Parathyroid adenoma (tissue), 2 donors: ENCODE data around the gene VSTM2L.

Experiments
- H2AFZ ChIP-seq: fragments of 300-600 bp; sonication (generic); one replicate; pipeline ENCODE4 v1.7.0; 2017; ENCODE audit warnings: antibody characterized with exemption, mild to moderate bottlenecking
- H3K27ac ChIP-seq: fragments of 300-600 bp; sonication (generic); one replicate; pipeline ENCODE4 v1.7.0; 2017
- H3K27me3 ChIP-seq: fragments of 300-600 bp; sonication (generic); one replicate; pipeline ENCODE4 v1.7.0; 2017; ENCODE audit warnings: low read length; ENCODE audit not compliant: control insufficient read depth, insufficient read depth
- H3K36me3 ChIP-seq: fragments of 300-600 bp; sonication (generic); one replicate; pipeline ENCODE4 v1.7.0; 2017; ENCODE audit warnings: low read length; ENCODE audit not compliant: control insufficient read depth, insufficient read depth
- H3K4me1 ChIP-seq: fragments of 300-600 bp; sonication (generic); one replicate; pipeline ENCODE4 v1.7.0; 2017; ENCODE audit warnings: control low read depth
- H3K4me2 ChIP-seq: fragments of 300-600 bp; sonication (generic); one replicate; pipeline ENCODE4 v1.7.0; 2017; ENCODE audit warnings: low read length
- H3K4me3 ChIP-seq: fragments of 300-600 bp; sonication (generic); one replicate; pipeline ENCODE4 v1.7.0; 2017; ENCODE audit warnings: low read depth, low read length
- H3K79me2 ChIP-seq: fragments of 300-600 bp; sonication (generic); one replicate; pipeline ENCODE4 v1.7.0; 2017; ENCODE audit warnings: control low read depth
- H3K9ac ChIP-seq: fragments of 300-600 bp; sonication (generic); one replicate; pipeline ENCODE4 v1.7.0; 2017; ENCODE audit warnings: mild to moderate bottlenecking
- H3K9me3 ChIP-seq: fragments of 300-600 bp; sonication (generic); one replicate; pipeline ENCODE4 v1.7.0; 2017; ENCODE audit warnings: low read length; ENCODE audit not compliant: control insufficient read depth
- TF ChIP-seq, protein P1 (sequence below): fragments of 300-600 bp; sonication (generic); IDR thresholded peaks from one replicate; pipeline ENCODE4 v1.7.0; 2017; ENCODE audit warnings: antibody characterized with exemption, mild to moderate bottlenecking
- donor health status: primary hyperparathyroidism.

The VSTM2L gene

DNA sequence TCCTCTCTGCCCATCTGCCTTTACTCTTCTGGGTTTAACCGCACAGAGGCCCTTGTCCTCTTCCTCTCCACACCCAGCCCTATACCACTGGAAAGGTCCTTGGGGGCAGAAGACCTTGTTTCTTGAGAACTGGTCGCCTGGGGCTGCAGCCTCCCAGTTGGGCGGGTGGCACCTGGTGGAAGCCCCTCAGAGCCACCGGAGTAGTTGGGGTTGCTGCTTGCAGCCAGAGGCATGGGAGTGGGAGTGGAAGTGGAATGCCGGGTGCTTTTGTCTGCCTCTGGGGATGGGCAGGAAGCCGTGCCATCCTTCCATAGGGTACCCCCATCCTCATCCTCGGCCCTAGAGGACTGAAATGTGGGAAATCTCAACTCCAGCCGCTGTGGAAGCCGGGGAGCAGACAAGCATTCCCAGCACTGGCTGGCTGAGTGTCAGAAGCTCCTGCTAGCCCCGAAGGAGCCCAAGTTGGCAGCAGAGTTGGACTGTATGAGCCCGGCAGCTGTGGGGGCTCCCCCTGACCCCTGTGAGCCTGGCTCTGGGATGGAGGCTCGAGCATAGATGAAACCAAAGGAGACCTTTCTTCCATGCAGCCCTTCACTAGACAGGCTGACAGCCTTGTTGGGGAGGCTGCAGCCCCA, 1.2 kb downstream of the VSTM2L start:
- no peak overlapping the region for H3K9ac ChIP-seq
- H3K4me1 ChIP-seq, result no peaks in the 10 kb centered on the region
- TF ChIP-seq, protein P1, sequence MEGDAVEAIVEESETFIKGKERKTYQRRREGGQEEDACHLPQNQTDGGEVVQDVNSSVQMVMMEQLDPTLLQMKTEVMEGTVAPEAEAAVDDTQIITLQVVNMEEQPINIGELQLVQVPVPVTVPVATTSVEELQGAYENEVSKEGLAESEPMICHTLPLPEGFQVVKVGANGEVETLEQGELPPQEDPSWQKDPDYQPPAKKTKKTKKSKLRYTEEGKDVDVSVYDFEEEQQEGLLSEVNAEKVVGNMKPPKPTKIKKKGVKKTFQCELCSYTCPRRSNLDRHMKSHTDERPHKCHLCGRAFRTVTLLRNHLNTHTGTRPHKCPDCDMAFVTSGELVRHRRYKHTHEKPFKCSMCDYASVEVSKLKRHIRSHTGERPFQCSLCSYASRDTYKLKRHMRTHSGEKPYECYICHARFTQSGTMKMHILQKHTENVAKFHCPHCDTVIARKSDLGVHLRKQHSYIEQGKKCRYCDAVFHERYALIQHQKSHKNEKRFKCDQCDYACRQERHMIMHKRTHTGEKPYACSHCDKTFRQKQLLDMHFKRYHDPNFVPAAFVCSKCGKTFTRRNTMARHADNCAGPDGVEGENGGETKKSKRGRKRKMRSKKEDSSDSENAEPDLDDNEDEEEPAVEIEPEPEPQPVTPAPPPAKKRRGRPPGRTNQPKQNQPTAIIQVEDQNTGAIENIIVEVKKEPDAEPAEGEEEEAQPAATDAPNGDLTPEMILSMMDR, result no peak
- H3K9me3 ChIP-seq, result no peaks in the 10 kb centered on the region
- no peak overlapping the region for H2AFZ ChIP-seq
- no peaks in the 10 kb centered on the region for H3K79me2 ChIP-seq
- no peak overlapping the region for H3K4me2 ChIP-seq
- H3K27ac ChIP-seq, result no peak overlapping the region
- H3K27me3 ChIP-seq, result no peaks in the 10 kb centered on the region
- H3K36me3 ChIP-seq, result no peaks in the 10 kb centered on the region
- no peak overlapping the region for H3K4me3 ChIP-seq

DNA sequence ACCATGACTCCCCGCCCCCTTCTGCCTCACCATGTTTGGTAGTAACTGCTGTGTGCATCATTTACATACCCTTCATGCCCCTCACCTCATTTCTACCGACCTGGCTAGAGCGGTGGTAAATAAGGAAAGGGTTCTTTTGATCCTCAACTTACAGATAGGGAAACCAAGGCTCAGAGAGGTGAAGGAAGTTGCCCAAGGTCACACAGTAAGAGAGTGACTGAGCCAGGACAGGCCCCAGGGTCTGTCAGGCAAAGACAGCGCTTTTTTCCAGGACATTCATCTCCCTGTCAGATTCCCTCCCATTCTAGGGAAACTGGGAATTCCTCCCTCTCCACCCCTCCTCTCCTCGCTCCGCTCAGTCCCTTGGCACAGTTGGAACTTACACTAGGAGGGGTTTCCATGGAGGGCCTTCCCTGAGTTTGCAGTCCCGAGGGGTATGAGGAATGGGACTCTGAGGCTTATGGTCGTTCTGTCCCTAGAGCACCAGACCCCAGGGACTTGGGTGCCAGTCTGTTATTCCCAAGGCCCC, 2.0 kb downstream of the VSTM2L start:
- H3K4me3 ChIP-seq, result no peak overlapping the region
- no peak overlapping the region for H3K9ac ChIP-seq
- TF ChIP-seq, protein P1, result no peak
- H3K9me3 ChIP-seq, result no peaks in the 10 kb centered on the region
- no peaks in the 10 kb centered on the region for H3K27me3 ChIP-seq
- no peak overlapping the region for H2AFZ ChIP-seq
- H3K36me3 ChIP-seq, result no peaks in the 10 kb centered on the region
- no peaks in the 10 kb centered on the region for H3K4me1 ChIP-seq
- H3K4me2 ChIP-seq, result no peak overlapping the region
- no peak overlapping the region for H3K27ac ChIP-seq
- no peaks in the 10 kb centered on the region for H3K79me2 ChIP-seq

DNA sequence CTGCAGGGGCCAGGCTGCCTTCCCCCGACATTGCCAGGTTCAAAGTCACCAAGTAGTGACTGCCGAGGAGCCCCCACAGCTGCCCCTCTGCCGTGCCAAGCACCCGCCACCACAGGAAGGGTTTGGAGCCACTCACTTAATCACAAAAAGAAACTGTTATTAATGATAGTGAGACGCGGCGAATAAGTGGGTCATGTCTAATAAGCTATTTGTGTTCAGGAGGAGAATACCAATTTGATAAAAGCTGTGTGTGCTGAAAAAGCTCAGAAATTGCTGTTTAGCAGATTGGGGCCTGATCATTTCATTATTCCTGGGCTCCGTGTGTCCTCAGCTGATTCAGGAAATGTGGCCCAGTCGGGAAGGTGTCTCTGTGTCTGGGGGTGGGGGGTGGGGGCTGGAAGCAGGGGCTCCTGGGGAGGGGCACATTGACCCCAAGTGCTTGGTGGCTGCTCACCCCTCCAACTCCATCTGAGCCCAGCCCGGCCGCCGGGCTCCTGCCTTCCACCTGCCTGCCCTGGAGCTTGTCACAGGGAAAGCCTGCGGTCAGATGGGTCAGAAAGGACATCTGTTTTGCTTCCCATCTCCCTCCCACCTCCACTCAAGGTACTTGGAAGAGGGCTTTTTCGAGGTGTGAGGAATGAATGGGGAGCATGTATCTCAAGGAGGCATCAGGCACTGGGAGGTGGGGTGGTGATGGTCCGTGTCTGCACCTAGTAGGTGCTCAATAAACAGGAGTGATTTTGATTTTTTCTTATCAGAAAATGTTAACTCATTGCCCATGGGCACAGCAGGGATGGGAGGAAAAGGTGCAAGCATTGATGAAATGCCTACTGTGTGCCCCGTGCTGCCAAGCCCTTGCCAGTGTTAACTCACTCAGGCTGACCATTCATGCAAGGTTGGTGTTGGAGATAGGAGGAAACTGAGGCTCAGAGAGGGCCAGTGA, 3.0 kb downstream of the VSTM2L start:
- no peaks in the 10 kb centered on the region for H3K27me3 ChIP-seq
- no peak overlapping the region for H3K27ac ChIP-seq
- H3K4me2 ChIP-seq, result no peak overlapping the region
- no peaks in the 10 kb centered on the region for H3K9me3 ChIP-seq
- H3K36me3 ChIP-seq, result no peaks in the 10 kb centered on the region
- no peak overlapping the region for H3K4me3 ChIP-seq
- H2AFZ ChIP-seq, result no peak overlapping the region
- H3K4me1 ChIP-seq, result no peaks in the 10 kb centered on the region
- H3K79me2 ChIP-seq, result no peaks in the 10 kb centered on the region
- no peak overlapping the region for H3K9ac ChIP-seq
- TF ChIP-seq, protein P1, result no peak

DNA sequence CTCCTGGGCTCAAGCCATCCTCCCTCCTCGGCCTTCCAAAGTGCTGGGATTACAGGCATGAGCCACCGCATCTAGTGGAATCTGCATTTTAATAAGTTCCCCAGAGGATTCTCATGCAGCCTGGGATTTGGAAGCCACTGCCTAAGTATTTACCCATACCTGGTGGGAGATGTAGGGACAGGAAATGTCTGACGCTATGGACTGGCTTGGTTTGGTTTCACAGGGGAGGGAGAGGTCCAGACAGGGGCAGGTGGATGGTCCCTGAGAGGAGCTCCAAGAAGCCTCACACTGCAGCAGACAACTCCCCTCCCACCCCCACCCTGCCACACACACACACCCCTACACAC, 4.4 kb downstream of the VSTM2L start:
- no peaks in the 10 kb centered on the region for H3K36me3 ChIP-seq
- no peaks in the 10 kb centered on the region for H3K9me3 ChIP-seq
- TF ChIP-seq, protein P1, result no peak
- H3K27me3 ChIP-seq, result peaks cover 4% of the 10 kb centered on the region
- H3K9ac ChIP-seq, result no peak overlapping the region
- H2AFZ ChIP-seq, result no peak overlapping the region
- no peak overlapping the region for H3K4me3 ChIP-seq
- no peaks in the 10 kb centered on the region for H3K4me1 ChIP-seq
- H3K79me2 ChIP-seq, result no peaks in the 10 kb centered on the region
- H3K4me2 ChIP-seq, result no peak overlapping the region
- H3K27ac ChIP-seq, result no peak overlapping the region
